Stimulated activated CD8-positive, alpha-beta memory T cell treated with anti-CD3 and anti-CD28 coated beads, Interleukin-7, amount 100 ng/mL, for 48 hours (primary cell): ENCODE data around the gene CAMKMT.

ENCODE experiments used
- DNase-seq, 2 donors: peaks; one replicate each; pipeline ENCODE4 v3.0.0-alpha.2; 2020; ENCODE audit warnings: low read depth in 1 of 2; ENCODE audit errors: extremely low read depth in 1 of 2

CAMKMT gene

DNA sequence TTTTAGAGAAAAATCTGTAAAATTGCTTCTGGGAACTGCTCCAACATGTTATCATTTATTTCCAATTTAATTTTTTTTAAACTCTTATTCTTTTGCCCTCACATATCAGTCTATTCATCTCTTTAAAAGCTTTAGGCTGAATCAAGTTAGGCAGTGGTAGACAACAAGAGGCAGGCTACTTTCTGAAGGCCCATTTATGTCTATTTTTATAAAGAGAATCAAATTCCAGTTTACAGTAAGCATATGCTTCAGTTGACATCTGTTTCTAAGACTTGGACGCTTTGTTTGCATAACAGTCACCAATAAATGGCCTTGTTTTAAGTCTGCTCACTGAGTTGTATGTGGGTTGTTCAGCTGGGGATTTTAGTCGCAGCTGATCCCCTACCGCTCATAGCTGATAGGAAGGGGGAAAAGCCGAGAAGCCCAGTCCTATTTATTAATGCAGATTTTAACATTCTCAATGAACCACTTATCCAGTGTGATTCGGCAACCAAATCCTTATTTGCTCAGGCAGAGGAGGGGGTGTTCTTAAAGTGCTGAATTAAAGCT is 319.3 kb downstream of the CAMKMT start:
- DNase-seq, result no peak

DNA sequence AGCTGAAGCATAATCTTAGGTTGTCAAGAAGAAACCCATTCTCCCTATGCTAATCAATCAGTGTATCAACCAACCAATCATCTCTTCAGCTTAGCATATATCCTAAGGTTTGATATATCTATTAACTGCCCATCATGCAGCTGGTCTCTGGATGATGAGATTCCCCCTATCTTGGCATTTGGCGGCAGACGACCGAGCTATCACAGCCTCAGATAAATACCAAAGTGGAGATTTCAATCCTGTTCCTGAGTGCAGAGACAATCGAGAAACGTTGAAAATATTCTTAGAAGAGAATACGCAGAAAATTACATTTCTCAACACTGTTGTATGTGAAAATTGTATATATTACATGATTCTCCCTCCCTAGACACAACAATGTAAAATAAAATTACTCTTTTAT is 320.7 kb downstream of the CAMKMT start:
- DNase-seq, result no peak

DNA sequence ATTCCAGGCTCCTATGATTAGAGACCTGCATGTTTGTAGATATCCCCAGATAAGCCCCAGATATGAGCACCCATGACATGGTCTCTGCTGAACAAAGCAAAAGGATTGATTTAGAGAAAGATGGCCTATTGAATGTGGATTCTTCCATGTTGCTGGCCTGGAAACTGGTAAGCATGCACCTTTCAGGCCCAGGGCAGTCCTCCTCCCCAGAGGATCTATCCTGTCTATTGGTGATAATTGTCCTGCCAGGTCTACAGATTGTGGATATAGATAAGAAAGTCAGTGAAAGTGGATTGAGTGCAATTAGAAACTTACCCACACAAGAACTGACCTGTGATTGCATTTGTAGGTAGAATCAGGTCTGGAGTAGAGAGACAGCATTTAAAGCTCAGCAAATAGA is 322.8 kb downstream of the CAMKMT start:
- DNase-seq, result no peak

DNA sequence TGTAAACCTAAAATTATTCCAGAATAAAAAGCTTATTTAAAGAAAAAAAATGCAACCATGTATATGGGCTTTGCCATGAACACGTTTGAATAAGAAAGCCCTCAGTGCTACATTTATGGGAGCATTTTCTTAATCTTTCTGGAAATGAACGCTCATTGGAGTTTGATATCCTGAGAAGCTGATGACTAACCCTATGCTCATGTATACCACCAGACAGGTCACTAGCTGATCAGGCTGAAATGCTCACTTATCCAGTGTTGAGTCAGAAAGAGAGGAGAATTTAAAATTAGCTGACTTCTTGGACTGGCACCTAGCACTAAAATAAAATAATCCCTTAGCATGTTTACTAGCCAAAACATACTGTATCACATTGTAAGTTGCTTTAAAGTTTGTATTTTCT is 324.8 kb downstream of the CAMKMT start:
- DNase-seq, result no peak

DNA sequence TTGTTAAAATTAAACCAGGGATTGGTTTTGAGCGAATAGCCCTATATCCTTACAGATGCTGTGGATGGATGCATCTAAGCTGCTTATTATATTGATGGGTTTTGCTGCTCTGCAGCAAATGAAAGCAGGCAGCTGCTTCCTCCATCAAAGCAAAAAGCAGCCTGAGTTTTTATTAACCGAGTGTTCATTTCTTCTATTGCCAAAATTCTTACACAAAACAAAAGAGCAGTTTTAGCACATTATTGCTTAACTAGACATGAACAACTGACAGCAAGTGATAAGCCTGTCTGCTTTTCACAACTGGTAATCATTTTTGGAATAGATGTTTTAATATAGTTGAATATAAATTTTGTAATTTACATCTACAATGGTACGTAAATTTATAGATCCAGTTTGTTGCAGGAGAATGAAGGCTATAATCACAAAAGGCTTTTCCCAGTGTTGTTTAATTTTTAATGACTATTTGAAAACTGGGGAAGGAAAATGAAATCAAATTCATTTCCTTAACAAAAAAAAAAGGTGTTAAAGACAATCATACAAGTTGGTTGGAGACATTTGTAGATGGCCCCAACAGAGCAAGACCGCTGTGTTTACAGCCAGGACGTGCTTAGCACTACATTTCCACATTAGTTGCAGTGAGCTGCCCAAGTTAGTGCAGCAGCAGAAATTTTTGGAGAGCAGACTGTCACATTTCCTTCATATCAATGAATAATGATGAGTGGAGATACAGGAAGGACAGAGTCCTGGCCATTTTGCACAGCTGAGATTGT is 326.1 kb downstream of the CAMKMT start:
- DNase-seq, result no peak

- DNase-seq, result no peak
Measured at GRCh38 chr2:44688456-44689124, 326.8 kb downstream of the CAMKMT start.

DNA sequence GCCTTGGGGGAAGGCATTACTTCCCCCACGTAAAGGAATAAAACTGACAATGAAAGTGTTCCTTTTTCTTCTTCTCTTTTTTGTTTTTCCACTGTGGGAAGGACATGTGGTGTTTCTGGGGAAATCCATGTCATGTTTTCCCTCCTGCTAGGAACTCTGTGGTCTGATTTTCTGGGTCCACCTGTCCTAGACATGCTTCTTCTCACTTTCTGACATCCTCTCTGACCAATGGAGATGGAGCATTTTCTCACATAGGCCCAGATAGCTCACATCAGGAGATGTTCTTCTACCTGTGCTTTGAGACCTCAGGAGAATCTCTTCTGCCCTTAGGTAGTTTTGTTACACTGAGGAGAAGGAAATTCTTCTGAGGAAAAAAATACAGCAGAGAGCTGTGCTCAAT is 327.8 kb downstream of the CAMKMT start:
- DNase-seq, result no peak

DNA sequence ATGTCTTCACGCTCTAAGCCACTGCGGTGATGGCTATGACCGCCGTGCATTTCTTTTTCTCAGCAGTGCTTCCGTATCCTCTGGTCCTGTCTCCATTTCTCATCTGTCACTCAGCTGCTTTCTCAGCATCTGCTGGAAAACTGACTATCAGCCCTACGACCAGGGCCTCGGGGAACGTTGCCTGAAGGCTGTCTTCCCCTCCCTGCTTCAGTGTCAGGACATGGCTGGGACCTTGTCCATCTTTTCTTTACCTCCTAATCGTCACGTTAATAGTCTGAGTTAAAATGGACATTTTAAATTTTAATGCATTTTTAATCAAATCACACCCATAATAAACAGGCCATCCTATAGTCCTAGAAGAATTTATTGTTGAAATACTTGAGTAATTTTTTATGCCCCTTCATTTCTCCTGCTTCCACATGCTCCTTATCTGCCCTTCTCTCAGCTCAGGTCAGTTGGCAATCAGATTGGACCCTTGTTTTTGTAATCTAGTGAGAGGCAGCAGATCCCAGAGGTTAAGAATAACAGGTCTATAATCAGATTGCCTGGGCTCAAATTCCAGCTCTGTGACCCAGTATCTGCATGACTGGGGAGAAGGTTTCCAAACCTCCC is 329.5 kb downstream of the CAMKMT start:
- no peak for DNase-seq

GRCh38 chr2:44692821-44693220 is 331.1 kb downstream of the CAMKMT start:
- no peak for DNase-seq

GRCh38 chr2:44700824-44701223 is 339.1 kb downstream of the CAMKMT start:
- DNase-seq, result no peak

- no peak for DNase-seq
Measured at GRCh38 chr2:44705356-44705755, 343.6 kb downstream of the CAMKMT start.

- DNase-seq, result no peak
Measured at GRCh38 chr2:44705876-44706480, 344.2 kb downstream of the CAMKMT start.

DNA sequence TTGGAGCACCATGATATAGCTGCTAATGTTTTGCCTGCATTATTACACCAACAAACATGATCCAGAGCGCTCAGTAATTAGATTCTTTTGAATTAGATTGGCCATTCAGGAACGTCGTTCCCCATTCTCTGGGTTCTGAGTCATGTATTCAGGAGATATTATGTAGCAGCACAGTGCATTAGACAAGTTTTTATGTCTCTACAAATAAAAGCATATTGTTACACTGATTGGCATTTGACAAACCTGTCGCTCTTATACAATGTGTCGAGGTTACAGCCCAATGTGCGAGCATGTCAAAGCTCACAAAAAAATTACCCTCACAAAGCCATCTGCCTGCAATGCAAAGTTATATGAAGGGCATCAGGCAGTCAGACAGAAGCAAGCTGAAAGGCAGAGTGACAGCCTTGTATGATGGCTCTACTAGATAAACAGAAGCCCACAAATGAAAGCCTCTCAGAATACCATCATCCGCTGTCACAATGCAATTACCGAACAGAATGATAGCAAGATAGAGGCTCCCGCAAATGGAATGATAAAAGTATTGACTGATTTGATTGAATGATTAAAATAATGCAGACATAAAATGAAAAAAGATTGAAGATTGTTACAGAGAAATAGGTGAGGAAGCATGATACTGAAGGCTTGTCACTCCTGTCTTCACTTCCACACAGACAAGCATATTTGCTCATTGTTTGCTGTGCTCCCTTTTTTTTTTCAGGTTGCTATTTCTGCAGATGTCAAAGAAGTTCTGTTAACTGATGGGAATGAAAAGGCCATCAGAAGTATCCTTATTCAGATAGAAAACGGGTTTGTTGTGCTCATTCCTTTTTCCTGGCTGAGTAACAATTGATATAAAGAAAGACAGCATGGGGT is 345.2 kb downstream of the CAMKMT start:
- DNase-seq, result no peak

GRCh38 chr2:44707945-44708660 is 346.4 kb downstream of the CAMKMT start:
- no peak for DNase-seq

DNA sequence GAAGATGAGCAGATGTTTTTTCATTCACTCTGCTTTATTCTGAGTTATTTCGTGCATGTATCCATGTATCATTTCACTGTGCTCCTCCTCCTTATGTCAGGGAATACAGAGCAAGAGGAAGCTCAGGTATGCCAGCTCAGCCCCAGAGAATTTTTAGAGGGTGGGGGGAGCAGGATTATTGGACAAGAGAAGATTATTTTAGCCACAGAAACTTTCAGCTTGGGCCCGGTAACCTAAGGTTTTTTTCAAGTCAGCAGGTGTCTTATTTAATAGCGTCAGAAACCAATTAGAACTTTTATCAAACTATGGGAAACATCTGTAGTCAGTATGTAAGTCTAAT is 346.9 kb downstream of the CAMKMT start:
- no peak for DNase-seq

- DNase-seq, result no peak
Measured at GRCh38 chr2:44713170-44713569, 351.4 kb downstream of the CAMKMT start.

DNA sequence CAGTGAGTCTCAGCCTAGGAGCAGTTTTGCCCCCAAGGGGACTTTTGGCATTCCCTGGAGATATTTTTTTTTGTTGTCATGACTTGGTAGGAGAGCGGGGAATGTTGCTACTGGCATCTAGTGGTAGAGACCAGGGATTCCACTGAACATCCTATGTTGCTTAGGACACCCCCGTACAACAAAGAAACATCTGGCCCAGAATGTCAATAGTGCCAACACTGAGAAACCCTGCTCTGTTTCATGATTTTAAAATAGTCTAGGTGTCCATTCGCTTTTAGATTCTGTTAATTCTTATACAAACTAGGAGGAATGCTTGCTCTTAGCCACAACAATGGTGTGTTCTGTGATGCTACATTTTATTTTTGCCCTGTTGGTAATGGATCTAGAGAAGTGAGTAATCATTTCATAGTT is 353.9 kb downstream of the CAMKMT start:
- no peak for DNase-seq

- DNase-seq, result no peak
Measured at GRCh38 chr2:44716131-44716530, 354.4 kb downstream of the CAMKMT start.

- DNase-seq, result no peak
Measured at GRCh38 chr2:44718431-44718830, 356.7 kb downstream of the CAMKMT start.

DNA sequence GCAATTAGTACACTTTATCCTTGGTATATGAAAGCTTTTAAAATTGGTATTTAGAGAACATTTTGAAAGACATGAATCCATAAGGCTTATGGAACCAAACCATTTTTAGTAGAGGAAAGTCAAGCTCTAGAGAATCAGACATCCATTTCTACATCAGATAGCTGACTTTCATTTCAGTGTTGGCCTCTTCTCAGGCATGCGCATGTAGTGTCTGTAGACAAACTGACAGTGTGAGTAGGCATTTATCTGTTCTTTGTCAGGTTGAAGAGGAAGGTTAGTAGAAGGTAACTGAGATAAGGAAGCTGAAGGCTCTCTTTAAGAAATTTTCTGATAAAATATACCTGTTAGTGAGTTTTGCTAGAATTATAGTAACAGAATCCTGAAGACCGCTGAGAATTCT is 357.8 kb downstream of the CAMKMT start:
- DNase-seq, result no peak
